Measurements from ENCODE around the gene UBE2N.
A peak's percentile ranks its signal among the peaks of the same experiment; 100 is the strongest.

UBE2N gene

DNA sequence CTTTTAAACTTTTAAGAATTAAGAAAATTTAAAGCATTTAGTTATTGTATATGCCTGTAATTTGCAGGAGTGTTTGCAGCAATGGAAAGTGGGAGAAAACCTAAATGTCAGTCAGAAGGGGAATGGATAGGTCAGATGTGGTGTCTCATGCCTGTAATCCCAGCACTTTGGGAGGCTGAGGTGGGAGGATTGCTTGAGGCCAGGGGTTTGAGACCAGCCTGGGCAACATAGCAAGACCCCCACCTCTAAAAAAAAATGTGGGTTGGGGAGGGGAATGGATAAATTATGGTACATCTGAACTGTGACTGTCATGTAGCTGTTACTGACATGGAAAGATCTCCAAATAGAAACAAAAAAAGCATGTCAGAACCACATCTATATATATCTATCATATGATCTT lies 27.6 kb upstream of the UBE2N start:
- DNase-seq (ENCODE audit: low read depth in 1 of 2, low spot score in 1 of 2) = no peak
- no peak for TF ChIP-seq SPI1 (IDR thresholded peaks at IDR 0.05; ENCODE audit: borderline replicate concordance, low read depth)
- TF ChIP-seq, protein P1, sequence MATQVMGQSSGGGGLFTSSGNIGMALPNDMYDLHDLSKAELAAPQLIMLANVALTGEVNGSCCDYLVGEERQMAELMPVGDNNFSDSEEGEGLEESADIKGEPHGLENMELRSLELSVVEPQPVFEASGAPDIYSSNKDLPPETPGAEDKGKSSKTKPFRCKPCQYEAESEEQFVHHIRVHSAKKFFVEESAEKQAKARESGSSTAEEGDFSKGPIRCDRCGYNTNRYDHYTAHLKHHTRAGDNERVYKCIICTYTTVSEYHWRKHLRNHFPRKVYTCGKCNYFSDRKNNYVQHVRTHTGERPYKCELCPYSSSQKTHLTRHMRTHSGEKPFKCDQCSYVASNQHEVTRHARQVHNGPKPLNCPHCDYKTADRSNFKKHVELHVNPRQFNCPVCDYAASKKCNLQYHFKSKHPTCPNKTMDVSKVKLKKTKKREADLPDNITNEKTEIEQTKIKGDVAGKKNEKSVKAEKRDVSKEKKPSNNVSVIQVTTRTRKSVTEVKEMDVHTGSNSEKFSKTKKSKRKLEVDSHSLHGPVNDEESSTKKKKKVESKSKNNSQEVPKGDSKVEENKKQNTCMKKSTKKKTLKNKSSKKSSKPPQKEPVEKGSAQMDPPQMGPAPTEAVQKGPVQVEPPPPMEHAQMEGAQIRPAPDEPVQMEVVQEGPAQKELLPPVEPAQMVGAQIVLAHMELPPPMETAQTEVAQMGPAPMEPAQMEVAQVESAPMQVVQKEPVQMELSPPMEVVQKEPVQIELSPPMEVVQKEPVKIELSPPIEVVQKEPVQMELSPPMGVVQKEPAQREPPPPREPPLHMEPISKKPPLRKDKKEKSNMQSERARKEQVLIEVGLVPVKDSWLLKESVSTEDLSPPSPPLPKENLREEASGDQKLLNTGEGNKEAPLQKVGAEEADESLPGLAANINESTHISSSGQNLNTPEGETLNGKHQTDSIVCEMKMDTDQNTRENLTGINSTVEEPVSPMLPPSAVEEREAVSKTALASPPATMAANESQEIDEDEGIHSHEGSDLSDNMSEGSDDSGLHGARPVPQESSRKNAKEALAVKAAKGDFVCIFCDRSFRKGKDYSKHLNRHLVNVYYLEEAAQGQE (IDR thresholded peaks at IDR 0.05; ENCODE audit: insufficient replicate concordance, low read depth) = no peak
- TF ChIP-seq GABPA (IDR thresholded peaks at IDR 0.05; ENCODE audit: low read depth) = no peak
- TF ChIP-seq, protein P2, sequence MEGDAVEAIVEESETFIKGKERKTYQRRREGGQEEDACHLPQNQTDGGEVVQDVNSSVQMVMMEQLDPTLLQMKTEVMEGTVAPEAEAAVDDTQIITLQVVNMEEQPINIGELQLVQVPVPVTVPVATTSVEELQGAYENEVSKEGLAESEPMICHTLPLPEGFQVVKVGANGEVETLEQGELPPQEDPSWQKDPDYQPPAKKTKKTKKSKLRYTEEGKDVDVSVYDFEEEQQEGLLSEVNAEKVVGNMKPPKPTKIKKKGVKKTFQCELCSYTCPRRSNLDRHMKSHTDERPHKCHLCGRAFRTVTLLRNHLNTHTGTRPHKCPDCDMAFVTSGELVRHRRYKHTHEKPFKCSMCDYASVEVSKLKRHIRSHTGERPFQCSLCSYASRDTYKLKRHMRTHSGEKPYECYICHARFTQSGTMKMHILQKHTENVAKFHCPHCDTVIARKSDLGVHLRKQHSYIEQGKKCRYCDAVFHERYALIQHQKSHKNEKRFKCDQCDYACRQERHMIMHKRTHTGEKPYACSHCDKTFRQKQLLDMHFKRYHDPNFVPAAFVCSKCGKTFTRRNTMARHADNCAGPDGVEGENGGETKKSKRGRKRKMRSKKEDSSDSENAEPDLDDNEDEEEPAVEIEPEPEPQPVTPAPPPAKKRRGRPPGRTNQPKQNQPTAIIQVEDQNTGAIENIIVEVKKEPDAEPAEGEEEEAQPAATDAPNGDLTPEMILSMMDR (IDR thresholded peaks at IDR 0.05; ENCODE audit: insufficient read depth, low read length) = no peak
- no peak for TF ChIP-seq POLR2AphosphoS5 (IDR thresholded peaks at IDR 0.05; ENCODE audit: low read depth)
- H3K27me3 ChIP-seq (ENCODE audit: insufficient read depth, poor library complexity, severe bottlenecking) = no peaks in the 10 kb centered on the region
- no peak overlapping the region for H3K4me3 ChIP-seq (replicated peaks; ENCODE audit: insufficient read depth, low read length)
- H3K27ac ChIP-seq (replicated peaks) = no peak overlapping the region

DNA sequence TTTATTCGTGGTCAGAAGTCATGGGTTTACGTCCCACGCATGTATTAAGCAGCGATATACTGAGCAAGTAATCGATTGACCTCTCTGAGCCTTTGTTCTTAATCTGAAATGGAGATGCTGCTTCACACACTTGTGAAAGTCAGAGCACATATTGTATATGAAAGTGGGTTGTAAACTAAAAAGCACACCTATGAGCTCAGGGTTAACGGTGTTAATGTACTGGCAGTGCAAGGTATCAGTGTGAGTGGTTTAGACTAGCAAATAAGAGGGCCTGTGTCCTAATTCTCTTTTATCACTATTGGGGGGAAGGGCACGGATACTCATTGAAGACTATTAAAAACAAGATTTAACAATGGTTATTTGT lies 26.2 kb upstream of the UBE2N start:
- no peaks in the 10 kb centered on the region for H3K27me3 ChIP-seq (ENCODE audit: insufficient read depth, poor library complexity, severe bottlenecking)
- DNase-seq (ENCODE audit: low read depth in 1 of 2, low spot score in 1 of 2) = peak in 1 of 2 experiments; percentile 23
- TF ChIP-seq GABPA (IDR thresholded peaks at IDR 0.05; ENCODE audit: low read depth) = no peak
- TF ChIP-seq POLR2AphosphoS5 (IDR thresholded peaks at IDR 0.05; ENCODE audit: low read depth) = no peak
- TF ChIP-seq, protein P1 (IDR thresholded peaks at IDR 0.05; ENCODE audit: insufficient replicate concordance, low read depth) = no peak
- TF ChIP-seq SPI1 (IDR thresholded peaks at IDR 0.05; ENCODE audit: borderline replicate concordance, low read depth) = no peak
- TF ChIP-seq, protein P2 (IDR thresholded peaks at IDR 0.05; ENCODE audit: insufficient read depth, low read length) = no peak
- H3K27ac ChIP-seq (replicated peaks) = peak overlapping the region; percentile 91
- peak overlapping the region; percentile 62 for H3K4me3 ChIP-seq (replicated peaks; ENCODE audit: insufficient read depth, low read length)

DNA sequence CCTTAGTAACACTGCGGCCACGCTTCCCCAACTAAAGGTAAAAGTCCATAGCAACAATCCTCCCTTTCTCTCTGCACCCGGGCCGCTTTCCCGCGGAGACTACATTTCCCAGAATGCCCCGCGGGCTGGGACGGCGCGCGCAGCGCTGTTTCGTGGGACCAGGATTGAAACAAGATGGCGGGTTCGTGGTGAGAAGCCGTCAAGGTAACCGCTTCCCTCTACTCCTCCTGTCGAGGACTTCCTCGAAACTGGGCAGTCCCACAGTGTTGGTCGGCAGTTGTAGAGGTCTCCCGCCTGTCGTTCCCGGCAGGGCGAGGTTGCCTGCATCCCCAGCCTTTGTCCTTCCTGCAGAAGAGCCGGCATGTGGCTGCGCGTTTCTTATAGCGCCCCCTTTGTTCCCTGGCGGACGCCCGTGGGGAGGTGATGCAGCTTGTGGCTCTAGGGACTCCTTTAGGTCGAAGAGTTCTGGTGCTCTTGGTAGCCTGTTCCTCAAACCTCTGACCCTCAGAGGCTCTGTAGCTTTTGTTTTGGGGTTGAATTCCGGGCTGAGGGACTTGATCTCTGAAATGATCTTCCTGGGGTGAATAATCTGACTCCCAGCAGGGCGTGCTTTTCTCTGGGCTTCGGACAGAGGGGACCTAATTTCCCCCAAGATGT lies 25.7 kb upstream of the UBE2N start, which contains the start of gene MRPL42:
TSS of gene MRPL42 (plus strand) at position 164 of the 657 bp plus-strand sequence. CDS start 1,772 bp downstream, outside the sequence.
- DNase-seq (ENCODE audit: low read depth in 1 of 2, low spot score in 1 of 2) = peak; percentile 82 to 93
- H3K27ac ChIP-seq (replicated peaks) = peak within 1 kb of the TSS; percentile 91
- TF ChIP-seq SPI1 (IDR thresholded peaks at IDR 0.05; ENCODE audit: borderline replicate concordance, low read depth) (0 out of 2 replicates have a peak, but pooled peaks have one; percentile 1), POLR2AphosphoS5 (IDR thresholded peaks at IDR 0.05; ENCODE audit: low read depth) (peak; percentile 74; the same call in 1 of the 2 replicates), GABPA (IDR thresholded peaks at IDR 0.05; ENCODE audit: low read depth) (no peak)
- TF ChIP-seq, protein P1 (IDR thresholded peaks at IDR 0.05; ENCODE audit: insufficient replicate concordance, low read depth) = peak; percentile 78
- TF ChIP-seq, protein P2 (IDR thresholded peaks at IDR 0.05; ENCODE audit: insufficient read depth, low read length) = peak; percentile 59
- H3K4me3 ChIP-seq (replicated peaks; ENCODE audit: insufficient read depth, low read length) = peak within 1 kb of the TSS; percentile 62
- no peaks in the 10 kb centered on the region for H3K27me3 ChIP-seq (ENCODE audit: insufficient read depth, poor library complexity, severe bottlenecking)
